Limb (tissue), 2 donors: ENCODE results near the gene ADCY1.

ENCODE experiments used
- DNase-seq, 2 donors: peaks; one replicate each; pipeline ENCODE4 v3.0.0-alpha.2; 2016; ENCODE audit errors: extremely low spot score in 2 of 2

ADCY1 gene

GRCh38 chr7:45592230-45592991 lies 18.2 kb downstream of the ADCY1 start:
- DNase-seq: peak in 1 of 2 donors; percentile 14

DNA sequence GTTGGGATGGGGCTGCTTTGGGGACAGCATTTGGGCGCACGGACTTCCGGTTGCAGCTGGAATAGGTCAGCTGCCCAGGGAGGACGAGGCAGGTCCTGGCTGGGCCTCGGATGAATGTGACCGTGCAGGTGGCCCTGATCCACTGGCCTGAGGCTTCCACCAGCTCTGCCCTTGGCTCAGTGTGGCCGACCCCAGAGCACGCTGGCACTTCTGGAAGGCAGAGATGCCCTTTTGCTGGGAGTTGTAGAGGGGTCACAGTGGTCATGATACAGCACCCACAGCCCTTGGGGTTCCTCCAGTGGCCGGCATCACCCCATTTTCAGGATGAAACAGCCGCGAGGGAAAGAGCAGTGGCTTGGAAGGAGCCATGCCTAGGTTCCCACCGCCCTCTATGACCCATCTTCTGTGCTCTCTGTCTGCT lies 19.0 kb downstream of the ADCY1 start:
- DNase-seq: no peak

- no peak for DNase-seq
These were observed 19.7 kb downstream of the ADCY1 start for GRCh38 chr7:45593877-45594276.

- DNase-seq: no peak
These were observed 20.8 kb downstream of the ADCY1 start for GRCh38 chr7:45594745-45595535.

- DNase-seq: peak in 1 of 2 donors; percentile 21
These were observed 21.9 kb downstream of the ADCY1 start for GRCh38 chr7:45595809-45596664.

- DNase-seq: no peak
These were observed 22.5 kb downstream of the ADCY1 start for GRCh38 chr7:45596665-45597095.

DNA sequence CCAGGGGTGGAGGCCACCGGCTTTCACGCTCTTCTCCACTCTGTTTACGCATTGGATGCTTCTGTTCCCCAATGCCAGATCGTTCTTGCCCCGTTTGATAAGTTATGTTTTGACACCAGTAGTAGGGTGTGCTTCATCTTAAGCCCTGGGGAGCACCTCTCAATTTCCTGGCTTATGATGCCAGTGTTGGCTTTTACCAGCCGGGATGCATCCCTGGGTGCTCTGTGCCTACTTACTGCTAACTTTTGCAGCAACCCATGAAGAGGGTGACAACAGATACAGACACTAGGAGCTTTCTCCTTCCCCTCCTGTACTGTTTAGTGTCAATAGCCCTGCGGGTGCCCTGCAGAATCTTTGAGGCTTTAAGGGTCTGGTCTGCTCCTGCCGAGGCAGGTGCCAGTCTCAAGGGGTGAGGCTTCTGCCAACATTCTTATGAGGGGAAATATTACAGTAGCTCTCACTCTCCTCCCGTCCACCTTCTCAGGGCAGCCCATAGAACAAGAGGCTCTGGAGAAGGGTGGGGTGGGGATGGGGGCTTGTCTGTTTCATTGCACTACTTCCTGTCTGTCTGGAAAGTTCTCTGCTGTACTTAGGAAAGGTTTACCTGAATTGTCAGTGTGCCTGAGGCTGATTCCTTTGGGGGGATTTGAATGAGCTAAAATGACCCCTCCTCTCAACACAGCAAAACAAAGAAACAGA lies 23.3 kb downstream of the ADCY1 start:
- DNase-seq: no peak

- DNase-seq: peak in 1 of 2 donors; percentile 14
These were observed 24.8 kb downstream of the ADCY1 start for GRCh38 chr7:45598886-45599520.

DNA sequence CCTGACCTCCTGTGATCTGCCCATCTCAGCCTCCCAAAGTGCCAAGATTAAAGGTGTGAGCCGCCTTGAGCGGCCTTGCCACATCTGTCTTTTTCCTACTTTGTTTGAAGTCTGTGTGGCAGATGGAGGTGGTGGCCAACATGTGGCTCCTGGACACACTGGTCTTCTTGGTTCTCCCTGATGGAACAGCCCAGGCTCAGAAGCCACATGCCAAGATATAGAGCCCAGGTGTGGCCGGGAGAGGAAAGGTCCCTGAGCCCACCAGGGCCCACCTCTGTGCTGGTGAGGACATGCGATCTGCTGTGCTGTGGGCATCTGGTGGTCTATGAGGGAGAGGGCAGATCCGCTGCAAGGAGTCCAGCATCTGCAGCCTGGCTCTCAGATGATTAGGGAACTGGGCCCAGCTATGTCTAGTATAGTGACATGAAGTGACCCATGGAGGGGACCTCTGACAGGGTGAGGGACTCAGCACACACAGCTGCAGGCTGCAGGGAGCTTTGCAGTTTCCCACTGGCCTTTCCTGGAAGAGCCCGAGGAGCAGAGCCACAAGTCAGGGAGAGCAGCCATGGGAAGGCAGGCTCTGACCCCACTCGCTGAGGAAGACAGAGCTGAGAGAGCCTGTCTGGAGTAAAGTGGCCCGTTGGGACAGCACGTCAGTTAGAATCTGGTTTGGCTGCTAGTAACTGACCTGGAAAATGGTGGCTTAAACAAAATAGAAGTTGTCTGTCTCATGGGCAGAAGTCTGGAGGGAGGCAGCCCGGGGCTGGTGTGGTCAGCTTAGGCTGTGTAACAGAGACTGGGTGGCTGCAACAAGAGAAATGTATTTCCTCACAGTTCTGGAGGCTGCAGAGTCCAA lies 25.9 kb downstream of the ADCY1 start:
- DNase-seq: peak in 1 of 2 donors; percentile 18

- DNase-seq: peak in 1 of 2 donors; percentile 29
These were observed 26.9 kb downstream of the ADCY1 start for GRCh38 chr7:45601094-45601493.

DNA sequence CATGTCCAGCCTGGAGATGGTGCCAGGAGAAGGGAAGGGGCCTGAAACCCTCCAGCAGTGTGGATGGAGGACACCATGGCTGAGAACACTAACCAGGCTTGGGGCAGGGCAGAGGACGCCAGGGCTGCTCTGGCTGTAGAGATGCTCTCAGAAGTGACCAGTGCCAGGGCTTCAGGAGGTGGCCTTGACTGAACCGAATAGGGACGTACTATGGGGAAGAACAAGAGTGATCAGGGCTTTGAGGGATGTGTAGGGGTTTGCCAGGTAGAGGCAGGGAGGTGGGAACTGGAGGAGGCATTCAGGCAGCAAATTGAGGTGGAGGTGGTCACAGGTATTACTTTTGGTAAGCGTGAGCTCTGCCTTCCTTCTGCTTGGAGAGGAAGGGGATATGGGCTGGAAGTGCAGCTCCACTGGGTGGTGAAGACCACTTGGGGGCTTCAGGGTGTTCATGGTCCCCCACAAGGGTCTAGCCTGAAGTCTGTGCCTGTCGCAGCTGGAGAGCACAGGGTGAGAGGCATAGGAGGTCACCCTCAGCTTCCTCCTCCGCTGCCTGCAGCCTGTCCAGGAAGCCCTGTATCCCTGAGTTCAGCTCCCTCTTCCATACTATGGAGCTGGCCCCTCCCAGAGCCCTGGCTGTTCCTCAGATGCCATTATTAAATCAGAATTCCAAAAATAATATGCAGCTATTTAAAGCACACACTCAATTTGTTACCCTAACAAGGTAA lies 27.8 kb downstream of the ADCY1 start:
- peak in 1 of 2 donors; percentile 18 for DNase-seq

GRCh38 chr7:45606050-45606449 lies 31.9 kb downstream of the ADCY1 start:
- DNase-seq: no peak

GRCh38 chr7:45606931-45607330 lies 32.8 kb downstream of the ADCY1 start:
- DNase-seq: no peak

DNA sequence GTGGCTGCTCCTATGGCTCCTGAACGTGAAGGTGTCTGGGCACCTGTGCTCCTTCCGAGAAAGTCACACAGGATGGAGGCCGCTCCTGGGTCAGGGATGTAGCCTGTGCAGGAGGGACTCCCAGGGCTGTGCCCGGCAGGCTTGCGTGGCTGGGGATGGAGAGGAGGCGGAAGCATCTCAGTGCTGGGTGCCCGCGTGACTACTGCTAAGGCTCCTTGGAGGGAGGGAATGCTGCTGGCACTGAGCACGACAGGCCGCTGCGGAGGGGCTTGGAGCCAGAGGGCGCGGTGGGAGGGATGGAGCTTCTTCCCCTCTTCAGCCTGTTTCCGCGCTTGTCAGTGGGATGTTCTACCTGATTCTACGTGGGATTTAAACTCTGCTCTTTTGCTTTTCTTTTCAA lies 35.0 kb downstream of the ADCY1 start:
- DNase-seq: peak in 1 of 2 donors; percentile 18

GRCh38 chr7:45610019-45610418 lies 35.9 kb downstream of the ADCY1 start:
- DNase-seq: peak in 1 of 2 donors; percentile 27

GRCh38 chr7:45610660-45611299 lies 36.6 kb downstream of the ADCY1 start:
- peak in 1 of 2 donors; percentile 19 for DNase-seq

- DNase-seq: no peak
These were observed 43.0 kb downstream of the ADCY1 start for GRCh38 chr7:45617166-45617565.

GRCh38 chr7:45622058-45622457 lies 47.9 kb downstream of the ADCY1 start:
- DNase-seq: peak in 1 of 2 donors; percentile 14
